ENCODE measurements around the gene ZNF385D.

GRCh38 chr3:21564531-21564930, 186.5 kb downstream of the ZNF385D start:
- TF ChIP-seq, protein P1, sequence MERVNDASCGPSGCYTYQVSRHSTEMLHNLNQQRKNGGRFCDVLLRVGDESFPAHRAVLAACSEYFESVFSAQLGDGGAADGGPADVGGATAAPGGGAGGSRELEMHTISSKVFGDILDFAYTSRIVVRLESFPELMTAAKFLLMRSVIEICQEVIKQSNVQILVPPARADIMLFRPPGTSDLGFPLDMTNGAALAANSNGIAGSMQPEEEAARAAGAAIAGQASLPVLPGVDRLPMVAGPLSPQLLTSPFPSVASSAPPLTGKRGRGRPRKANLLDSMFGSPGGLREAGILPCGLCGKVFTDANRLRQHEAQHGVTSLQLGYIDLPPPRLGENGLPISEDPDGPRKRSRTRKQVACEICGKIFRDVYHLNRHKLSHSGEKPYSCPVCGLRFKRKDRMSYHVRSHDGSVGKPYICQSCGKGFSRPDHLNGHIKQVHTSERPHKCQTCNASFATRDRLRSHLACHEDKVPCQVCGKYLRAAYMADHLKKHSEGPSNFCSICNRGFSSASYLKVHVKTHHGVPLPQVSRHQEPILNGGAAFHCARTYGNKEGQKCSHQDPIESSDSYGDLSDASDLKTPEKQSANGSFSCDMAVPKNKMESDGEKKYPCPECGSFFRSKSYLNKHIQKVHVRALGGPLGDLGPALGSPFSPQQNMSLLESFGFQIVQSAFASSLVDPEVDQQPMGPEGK (CRISPR knock-in tag; IDR thresholded peaks at IDR 0.05; ENCODE audit: borderline replicate concordance), result no peak
- TF ChIP-seq GLIS3 (CRISPR knock-in tag; IDR thresholded peaks at IDR 0.05), result no peak
- no peak for TF ChIP-seq ZNF70 (CRISPR knock-in tag; IDR thresholded peaks at IDR 0.05)
- no peak for TF ChIP-seq TCF4 (CRISPR knock-in tag; IDR thresholded peaks at IDR 0.05; ENCODE audit: borderline replicate concordance)
- no peak for TF ChIP-seq TSHZ2 (CRISPR knock-in tag; IDR thresholded peaks at IDR 0.05)
- TF ChIP-seq OSR1 (CRISPR knock-in tag; IDR thresholded peaks at IDR 0.05), result no peak
- no peak for TF ChIP-seq ARNTL (CRISPR knock-in tag; IDR thresholded peaks at IDR 0.05; ENCODE audit: borderline replicate concordance, low read depth)
- TF ChIP-seq CSDC2 (CRISPR knock-in tag; IDR thresholded peaks at IDR 0.05), result no peak
- no peak for TF ChIP-seq ZFP30 (CRISPR knock-in tag; IDR thresholded peaks at IDR 0.05)
- TF ChIP-seq RARB (CRISPR knock-in tag; IDR thresholded peaks at IDR 0.05), result no peak
- TF ChIP-seq TOX (CRISPR knock-in tag; IDR thresholded peaks at IDR 0.05; ENCODE audit: borderline replicate concordance), result no peak

Data from SK-N-SH treated with all-trans-retinoic acid at 6 μM for 48 hours (cell line).